COLO829 (cell line): ENCODE results near the gene ABLIM3.
"Not testable (repeated sequence)": the region's sequence is repeated elsewhere in the genome, so short reads cannot be mapped to it uniquely, and the experiment has no call there.

Experiments used
- DNase-seq: peaks from one replicate; pipeline ENCODE4 v3.0.0; 2012; ENCODE audit warnings: low spot score

The ABLIM3 gene

GRCh38 chr5:149157330-149157729 lies 16.0 kb downstream of the ABLIM3 start:
- no peak for DNase-seq

DNA sequence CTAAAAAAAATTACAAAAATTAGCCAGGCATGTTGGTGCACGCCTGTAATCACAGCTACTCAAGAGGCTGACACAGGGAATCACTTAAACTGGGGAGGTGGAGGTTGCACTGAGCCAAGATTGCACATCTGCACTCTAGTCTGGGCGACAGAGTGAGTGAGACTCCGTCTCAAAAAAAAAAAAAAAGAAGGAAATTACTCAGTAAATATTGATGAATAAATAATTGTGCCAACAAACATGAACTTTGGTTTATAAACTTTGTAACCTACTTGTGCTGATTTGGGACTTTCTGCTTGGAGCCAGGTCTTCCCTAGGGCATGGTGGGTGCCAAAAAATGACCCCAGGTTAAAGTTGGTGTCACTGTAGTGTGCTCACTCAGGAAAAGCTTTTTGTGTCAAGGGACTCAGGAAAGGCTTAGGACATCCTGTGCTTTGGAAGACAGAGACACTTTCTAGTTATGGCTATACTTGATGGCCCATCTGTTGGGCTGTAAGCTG lies 19.0 kb downstream of the ABLIM3 start:
- DNase-seq, result no peak

- no peak for DNase-seq
Observed at GRCh38 chr5:149161026-149161687, 19.9 kb downstream of the ABLIM3 start.

GRCh38 chr5:149161850-149162249 lies 20.6 kb downstream of the ABLIM3 start:
- no peak for DNase-seq

DNA sequence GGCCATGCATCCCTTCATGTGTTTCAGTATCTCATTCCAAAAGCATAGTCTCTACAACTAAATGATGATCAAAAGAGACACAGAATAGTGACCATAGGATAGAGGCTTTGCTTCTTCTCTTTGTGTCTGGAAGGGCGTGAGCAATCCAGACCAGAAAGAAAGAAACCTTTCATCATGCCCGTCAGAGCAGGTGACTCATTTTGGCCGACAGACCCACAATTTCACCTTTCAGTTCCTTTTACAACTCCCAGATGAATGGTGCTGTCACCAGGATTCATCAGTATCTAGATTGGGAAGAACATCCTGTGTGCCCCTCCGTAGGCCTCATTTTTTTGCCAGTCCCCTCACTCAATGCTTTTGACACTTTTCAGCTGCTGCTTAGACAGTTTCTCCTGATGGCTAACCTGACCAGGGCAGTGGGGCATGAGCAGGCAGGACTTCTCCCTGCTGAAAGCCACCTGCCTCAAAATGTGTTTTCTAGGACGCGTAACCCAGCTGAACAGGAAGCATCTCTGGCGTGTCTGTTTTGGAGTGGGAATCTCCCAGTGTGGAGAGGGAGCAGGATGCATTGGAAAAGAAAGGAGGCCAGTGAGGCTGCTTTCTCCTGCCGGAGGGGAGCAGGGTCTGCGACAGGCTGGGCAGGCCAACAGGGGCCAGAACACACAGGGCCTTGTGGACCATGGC lies 21.2 kb downstream of the ABLIM3 start:
- DNase-seq, result peak; percentile 72

DNA sequence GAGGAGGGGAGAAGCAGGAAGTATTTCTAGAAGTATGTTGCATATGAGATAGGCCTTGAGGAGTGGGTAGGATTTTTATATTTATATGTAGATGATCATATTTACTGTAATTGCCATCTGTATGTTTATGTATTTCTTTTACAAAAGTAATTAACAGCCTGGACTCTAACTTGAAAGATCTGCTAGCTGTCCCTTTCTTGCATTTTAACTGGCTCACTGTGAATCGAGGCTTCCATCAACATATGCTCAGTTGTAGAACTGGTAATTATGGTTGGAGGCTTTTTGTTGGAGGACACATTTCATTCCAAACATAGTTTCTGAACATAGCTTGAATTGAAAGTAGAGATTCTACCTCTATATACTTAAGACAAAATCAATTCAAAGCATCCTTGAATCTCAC lies 23.4 kb downstream of the ABLIM3 start:
- no peak for DNase-seq

GRCh38 chr5:149166128-149166527 lies 24.8 kb downstream of the ABLIM3 start:
- DNase-seq, result no peak

GRCh38 chr5:149166591-149167100 lies 25.4 kb downstream of the ABLIM3 start:
- no peak for DNase-seq

GRCh38 chr5:149168276-149168906 lies 27.1 kb downstream of the ABLIM3 start:
- no peak for DNase-seq

DNA sequence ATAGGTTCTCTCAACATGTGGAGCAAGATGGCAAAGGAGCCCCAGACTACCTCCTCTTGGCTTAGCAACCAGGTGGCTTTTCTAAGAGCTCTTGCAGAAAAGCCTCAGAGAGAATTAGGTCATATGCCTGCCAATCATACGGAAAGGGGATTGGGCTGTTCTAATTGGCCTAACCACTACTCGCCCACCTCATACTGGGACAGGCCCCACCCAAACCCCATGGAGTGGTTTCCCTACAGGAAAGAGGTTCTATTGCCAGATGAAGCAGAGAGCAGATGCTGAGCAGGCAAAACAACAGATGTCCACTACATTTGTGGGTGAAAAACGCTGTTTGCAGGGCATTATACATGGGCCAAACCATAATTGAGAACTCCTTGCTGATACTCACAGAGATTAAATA lies 29.0 kb downstream of the ABLIM3 start:
- no peak for DNase-seq

GRCh38 chr5:149172261-149172660 lies 31.0 kb downstream of the ABLIM3 start:
- no peak for DNase-seq

DNA sequence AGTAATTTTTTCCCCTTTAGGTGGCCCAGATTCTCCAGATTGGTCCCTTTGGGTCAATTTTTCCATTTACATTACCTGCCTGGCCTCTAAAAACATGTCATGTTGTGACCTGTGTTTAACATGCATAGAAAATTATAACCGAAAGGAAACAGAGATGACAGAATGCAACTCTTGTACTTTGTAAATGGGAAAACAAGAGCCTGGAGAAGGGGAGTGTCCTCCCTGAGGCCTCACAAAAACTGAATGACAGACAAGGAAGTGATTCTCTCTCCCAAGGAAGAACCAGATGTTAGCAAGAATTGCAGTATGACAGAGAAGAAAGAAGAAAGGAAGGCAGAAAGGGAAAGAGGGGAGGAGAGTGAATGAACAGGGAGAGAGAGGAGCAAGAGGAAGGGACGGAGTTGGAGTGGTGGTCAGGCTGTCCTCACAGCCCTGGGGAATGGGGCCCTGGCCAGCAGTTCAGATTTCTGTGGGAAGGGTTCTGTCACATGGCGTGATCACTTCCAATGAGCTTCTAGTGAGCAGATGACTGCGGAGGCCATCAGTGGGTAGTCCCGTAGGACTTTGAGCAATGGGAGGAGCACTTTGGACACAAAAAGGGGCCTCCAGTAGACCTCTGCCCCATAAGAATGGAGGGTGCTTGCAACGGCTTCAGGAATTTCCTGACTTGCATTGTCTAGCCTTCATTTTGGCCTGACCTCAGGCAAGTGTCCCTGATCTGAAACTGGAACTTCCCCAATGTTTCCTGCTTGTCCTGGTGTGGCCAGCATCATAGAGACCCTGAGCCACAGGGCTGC lies 31.6 kb downstream of the ABLIM3 start:
- no peak for DNase-seq

GRCh38 chr5:149174847-149175234 lies 33.5 kb downstream of the ABLIM3 start:
- DNase-seq, result peak; percentile 63

DNA sequence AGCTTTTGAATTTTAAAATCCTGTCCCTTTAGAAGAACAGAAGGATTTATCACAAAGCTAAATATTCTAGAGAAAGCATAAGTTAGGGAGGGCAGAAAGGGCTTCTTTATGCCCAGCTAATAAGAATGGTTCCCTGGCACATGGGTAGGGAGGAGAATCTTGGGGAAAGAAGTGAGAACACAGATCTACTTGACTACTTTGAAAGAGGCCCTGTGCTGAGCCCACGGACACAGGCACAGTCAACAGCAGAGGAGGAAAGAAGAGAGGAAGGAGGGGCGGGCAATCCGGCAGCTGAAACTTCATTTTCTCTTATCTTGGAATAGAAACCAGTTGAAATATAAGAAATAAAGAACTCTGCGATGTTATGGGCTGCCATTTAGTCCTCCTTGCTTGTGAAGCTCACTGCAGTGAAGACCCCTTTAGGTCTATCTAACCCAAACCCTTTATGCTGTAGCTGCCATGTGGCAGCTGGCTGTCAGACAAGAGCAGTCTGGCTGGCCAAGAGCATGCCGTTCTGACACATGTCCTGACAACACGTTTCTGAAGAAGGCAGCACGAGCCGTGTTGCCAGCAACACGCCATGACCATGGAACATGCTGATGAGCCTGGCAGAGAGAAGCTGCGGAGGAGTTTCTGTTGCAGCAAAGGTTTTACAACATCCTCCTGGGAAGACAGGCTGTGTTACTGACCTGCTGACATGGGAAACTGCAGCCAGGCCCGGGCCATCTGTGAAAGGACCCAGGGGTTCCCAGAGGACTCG lies 34.2 kb downstream of the ABLIM3 start:
- DNase-seq, result no peak

DNA sequence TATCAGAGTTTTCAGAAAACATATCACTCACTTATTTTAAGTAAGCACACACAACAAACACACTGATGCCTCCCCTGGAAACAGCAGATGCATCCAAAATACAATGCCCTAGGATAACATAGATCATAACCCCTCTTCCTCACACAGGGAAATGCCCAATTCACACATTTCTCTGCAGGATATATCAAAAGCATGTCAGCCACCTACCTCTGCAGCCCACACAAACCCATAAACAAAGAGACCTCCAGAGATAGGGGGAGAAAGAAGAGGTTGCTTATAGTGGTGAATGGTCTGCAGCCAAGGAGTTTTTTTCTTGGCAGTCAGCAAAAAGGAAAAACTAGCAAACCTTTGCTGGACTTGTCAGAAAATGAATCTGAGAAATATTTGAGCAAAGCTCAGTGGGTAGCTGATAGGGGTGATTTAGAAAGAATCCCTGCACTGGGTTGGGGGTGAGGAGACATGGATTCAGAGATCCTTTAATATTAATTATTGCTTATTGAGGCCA lies 36.1 kb downstream of the ABLIM3 start:
- no peak for DNase-seq

DNA sequence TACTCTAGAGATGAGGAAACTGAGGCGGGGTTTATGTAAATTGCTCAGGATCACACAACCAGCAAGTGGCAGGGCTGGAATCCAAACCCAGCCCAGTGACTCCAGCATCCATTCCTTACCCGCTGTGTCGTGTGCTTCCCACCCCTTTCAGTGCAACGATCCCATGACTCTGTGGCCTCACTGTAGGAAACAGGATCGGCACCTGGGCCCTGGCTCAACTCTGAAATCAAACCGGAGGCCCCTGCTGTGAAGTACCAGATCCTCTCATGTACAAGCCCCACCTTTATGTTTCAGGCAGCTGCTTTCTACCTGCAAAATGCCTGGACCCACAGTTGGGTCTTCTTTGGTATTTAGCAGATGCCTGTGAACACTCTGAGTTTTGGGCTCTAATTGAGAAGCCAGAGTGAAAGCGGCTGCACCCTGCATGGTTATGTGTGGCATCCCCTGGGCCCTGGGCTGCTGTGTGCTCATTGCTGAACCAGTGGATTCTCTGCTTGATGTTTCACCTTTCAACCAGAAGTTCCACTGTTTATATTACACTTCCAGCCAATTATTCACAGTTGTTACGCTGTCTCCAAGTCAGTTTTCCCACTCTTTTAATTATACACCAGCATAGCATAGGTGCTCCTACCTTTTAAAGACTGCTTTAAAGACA lies 36.7 kb downstream of the ABLIM3 start:
- DNase-seq, result no peak

DNA sequence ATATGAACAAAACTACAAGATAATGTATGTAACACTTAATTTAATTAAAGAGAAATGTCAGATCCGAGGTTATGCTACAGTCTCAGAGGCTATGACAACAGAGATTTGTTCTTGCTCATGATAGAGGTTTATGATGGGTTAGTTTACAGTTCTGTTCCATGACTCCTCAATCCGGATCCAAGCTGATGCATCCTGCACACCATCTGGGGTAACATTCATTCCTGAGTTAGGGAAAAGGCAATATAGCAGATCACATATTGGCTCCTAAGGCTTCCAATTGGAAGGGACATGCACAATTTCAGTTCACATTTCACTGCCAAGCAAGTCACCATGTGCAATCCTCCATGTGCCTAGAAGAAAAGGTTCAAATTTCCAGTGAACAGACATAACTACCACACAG lies 40.4 kb downstream of the ABLIM3 start:
- DNase-seq, result no peak

DNA sequence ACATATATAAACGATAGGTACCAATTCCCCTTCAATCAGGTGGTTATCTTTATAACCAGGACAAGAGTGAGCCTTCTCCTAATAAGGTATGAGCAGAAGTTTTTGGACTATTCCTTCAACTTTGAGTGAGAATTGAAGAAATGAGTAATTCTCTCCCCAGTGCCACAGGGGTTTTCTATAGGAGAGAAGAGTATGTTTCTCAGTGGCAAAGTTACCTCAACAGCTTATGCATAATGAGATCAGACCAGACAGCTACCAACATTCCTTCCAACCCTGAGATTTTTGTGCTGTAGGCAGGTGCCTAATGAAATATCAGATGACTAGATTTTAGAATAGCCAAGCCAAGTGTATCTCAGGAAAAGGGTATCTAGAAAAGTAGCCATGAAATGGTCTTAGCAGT lies 40.9 kb downstream of the ABLIM3 start:
- no peak for DNase-seq

DNA sequence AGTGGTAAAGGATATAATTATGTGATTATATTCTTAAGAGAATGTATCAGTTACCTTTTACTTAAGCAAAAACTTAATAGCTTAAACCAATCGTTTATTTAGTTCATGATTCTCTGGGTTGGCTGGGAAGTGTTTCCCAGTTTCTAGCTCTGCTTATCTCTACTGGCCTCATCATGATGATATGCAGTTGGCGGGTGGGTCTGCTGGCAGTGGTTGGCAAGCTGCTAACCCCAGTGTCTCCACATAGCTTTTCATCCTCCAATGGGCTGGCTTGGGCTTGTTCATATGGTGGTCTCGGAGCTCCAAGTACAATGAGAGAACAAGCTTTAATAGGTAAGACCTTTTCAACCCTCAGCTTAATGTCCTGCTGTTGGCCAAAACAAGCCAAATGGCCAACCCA lies 43.8 kb downstream of the ABLIM3 start:
- no peak for DNase-seq

DNA sequence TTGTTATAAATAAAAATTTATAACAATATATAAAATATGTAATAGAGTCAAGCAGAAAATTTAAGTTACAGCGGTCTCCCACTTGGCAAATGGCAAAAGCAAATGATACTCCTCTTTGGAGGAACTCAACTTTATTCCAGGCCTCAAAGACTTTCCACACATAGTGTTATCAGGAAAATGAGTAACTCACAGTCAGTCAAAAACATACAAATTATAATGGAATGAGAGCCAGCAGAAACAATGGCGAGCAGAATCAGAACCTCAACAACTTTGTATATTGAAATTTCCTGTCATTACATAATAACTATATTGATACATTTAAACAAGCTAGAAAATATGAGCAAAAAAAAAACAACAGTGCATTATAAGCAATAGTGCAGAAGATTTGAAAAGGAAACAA lies 45.2 kb downstream of the ABLIM3 start:
- DNase-seq, result no peak

GRCh38 chr5:149187617-149188016 lies 46.3 kb downstream of the ABLIM3 start:
- not testable (repeated sequence) for DNase-seq
